Breast epithelium (tissue), 4 donors: ENCODE measurements around the gene SGO2. TPM values are rescaled to one million over a fixed set of nuclear protein-coding genes. Genes with fewer than 3 reads are reported as not detected.
A peak's percentile ranks its signal among the peaks of the same experiment; 100 is the strongest.
"Not testable (repeated sequence)": the region's sequence is repeated elsewhere in the genome, so short reads cannot be mapped to it uniquely, and the experiment has no call there.

Source experiments
- DNase-seq, 2 donors: peaks; one replicate each; pipeline ENCODE4 v3.0.0-alpha.2; 2019; ENCODE audit warnings: low spot score in 2 of 2
- H3K27ac ChIP-seq, 2 donors: fragments of 200-600 bp; sonication (generic) in 1 of 2; one replicate each; pipeline ENCODE4 v1.5.1; 2016 to 2019; ENCODE audit warnings: mild to moderate bottlenecking in 1 of 2
- H3K27me3 ChIP-seq, 2 donors: fragments of 200-600 bp; sonication (generic) in 1 of 2; one replicate each; pipeline versions ENCODE4 v1.5.1 to v1.6.0; 2017 to 2019; ENCODE audit warnings: control low read depth in 1 of 2, mild to moderate bottlenecking in 1 of 2
- H3K36me3 ChIP-seq: fragments of 200-600 bp; one replicate; pipeline ENCODE4 v1.5.1; 2019
- H3K4me1 ChIP-seq, 2 donors: fragments of 200-600 bp; sonication (generic); one replicate each; pipeline ENCODE4 v1.5.1; 2016 to 2019; ENCODE audit warnings: control low read depth in 1 of 2
- H3K4me3 ChIP-seq, 3 donors: fragments of 200-600 bp; sonication (generic); 1 replicate in 2 of 3; 2 replicates in 1 of 3; pipeline ENCODE4 v1.5.1; 2016 to 2019; ENCODE audit warnings: mild to moderate bottlenecking in 3 of 3, moderate library complexity in 2 of 3
- H3K9me3 ChIP-seq, 2 donors: fragments of 200-600 bp; sonication (generic) in 1 of 2; one replicate each; pipeline ENCODE4 v1.5.1; 2016 to 2019; ENCODE audit warnings: control low read depth in 1 of 2
- POLR2A ChIP-seq: fragments of 450-650 bp; IDR thresholded peaks from one replicate; pipeline ENCODE4 v1.6.1; 2016; ENCODE audit warnings: antibody characterized with exemption, mild to moderate bottlenecking, moderate library complexity
- POLR2AphosphoS5 ChIP-seq, 3 donors: sonication (generic); formaldehyde crosslinking; IDR thresholded peaks; one replicate each; pipeline ENCODE4 v1.6.1; 2017; ENCODE audit warnings: antibody characterized with exemption in 3 of 3
- intact Hi-C: fragments of 100-400 bp; cut with DNase I; formaldehyde crosslinking; loops from one replicate; pipeline ENCODE4 v1.15.1; 2023; ENCODE audit warnings: low total_unique reads
- total RNA-seq, 3 donors: library from RNA; depleted of rRNA; stranded (reverse); fragments of >200 nt; gene quantifications; one replicate each; pipeline ENCODE4 v1.1.0, GENCODE V29; 2016
- TF ChIP-seq, protein P1 (sequence below), 3 donors: fragments of 450-650 bp; IDR thresholded peaks; one replicate each; pipeline ENCODE4 v1.5.1; 2016 to 2017; ENCODE audit warnings: antibody characterized with exemption in 3 of 3, mild to moderate bottlenecking in 3 of 3, moderate library complexity in 3 of 3

Gene SGO2
- total RNA-seq, 3 donors from 2014 or later = 3.6 to 9.1 (median 4.6) TPM

GRCh38 chr2:200604571-200605255 lies 78.7 kb downstream of the SGO2 start:
- intact Hi-C loops = no loop called here
- DNase-seq = no peak
- H3K4me3 ChIP-seq = no peak overlapping the region
- H3K4me1 ChIP-seq = no peaks in the 10 kb centered on the region
- TF ChIP-seq POLR2AphosphoS5 (IDR thresholded peaks at IDR 0.05) = no peak
- TF ChIP-seq, protein P1, sequence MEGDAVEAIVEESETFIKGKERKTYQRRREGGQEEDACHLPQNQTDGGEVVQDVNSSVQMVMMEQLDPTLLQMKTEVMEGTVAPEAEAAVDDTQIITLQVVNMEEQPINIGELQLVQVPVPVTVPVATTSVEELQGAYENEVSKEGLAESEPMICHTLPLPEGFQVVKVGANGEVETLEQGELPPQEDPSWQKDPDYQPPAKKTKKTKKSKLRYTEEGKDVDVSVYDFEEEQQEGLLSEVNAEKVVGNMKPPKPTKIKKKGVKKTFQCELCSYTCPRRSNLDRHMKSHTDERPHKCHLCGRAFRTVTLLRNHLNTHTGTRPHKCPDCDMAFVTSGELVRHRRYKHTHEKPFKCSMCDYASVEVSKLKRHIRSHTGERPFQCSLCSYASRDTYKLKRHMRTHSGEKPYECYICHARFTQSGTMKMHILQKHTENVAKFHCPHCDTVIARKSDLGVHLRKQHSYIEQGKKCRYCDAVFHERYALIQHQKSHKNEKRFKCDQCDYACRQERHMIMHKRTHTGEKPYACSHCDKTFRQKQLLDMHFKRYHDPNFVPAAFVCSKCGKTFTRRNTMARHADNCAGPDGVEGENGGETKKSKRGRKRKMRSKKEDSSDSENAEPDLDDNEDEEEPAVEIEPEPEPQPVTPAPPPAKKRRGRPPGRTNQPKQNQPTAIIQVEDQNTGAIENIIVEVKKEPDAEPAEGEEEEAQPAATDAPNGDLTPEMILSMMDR (IDR thresholded peaks at IDR 0.05) = no peak
- TF ChIP-seq POLR2A = no peak
- no peaks in the 10 kb centered on the region for H3K9me3 ChIP-seq
- no peaks in the 10 kb centered on the region for H3K27me3 ChIP-seq
- H3K36me3 ChIP-seq = no peaks in the 10 kb centered on the region
- no peak overlapping the region for H3K27ac ChIP-seq

- no peak for DNase-seq
- H3K9me3 ChIP-seq = no peaks in the 10 kb centered on the region
- TF ChIP-seq, protein P1 (IDR thresholded peaks at IDR 0.05) = no peak
- TF ChIP-seq POLR2A = no peak
- H3K4me3 ChIP-seq = no peak overlapping the region
- no peaks in the 10 kb centered on the region for H3K27me3 ChIP-seq
- no peaks in the 10 kb centered on the region for H3K36me3 ChIP-seq
- intact Hi-C loops = no loop called here
- H3K4me1 ChIP-seq = no peaks in the 10 kb centered on the region
- H3K27ac ChIP-seq = peak overlapping the region in 1 of 2 donors; percentile 34
Measured at GRCh38 chr2:200608341-200609027, 82.5 kb downstream of the SGO2 start.

GRCh38 chr2:200609028-200609614 lies 83.1 kb downstream of the SGO2 start:
- intact Hi-C loops = no loop called here
- Histone ChIP-seq H3K27ac (no peak overlapping the region), H3K27me3 (no peaks in the 10 kb centered on the region), H3K4me1 (no peaks in the 10 kb centered on the region), H3K4me3 (no peak overlapping the region), H3K9me3 (no peaks in the 10 kb centered on the region), H3K36me3 (no peaks in the 10 kb centered on the region)
- no peak for DNase-seq
- TF ChIP-seq POLR2AphosphoS5 (IDR thresholded peaks at IDR 0.05) (no peak), POLR2A (no peak)
- TF ChIP-seq, protein P1 (IDR thresholded peaks at IDR 0.05) = no peak

- H3K4me3 ChIP-seq, H3K27me3 ChIP-seq, intact Hi-C loops, DNase-seq, H3K9me3 ChIP-seq, H3K4me1 ChIP-seq, H3K27ac ChIP-seq, H3K36me3 ChIP-seq: not testable (repeated sequence)
Measured at GRCh38 chr2:200610217-200610616, 84.2 kb downstream of the SGO2 start.

DNA sequence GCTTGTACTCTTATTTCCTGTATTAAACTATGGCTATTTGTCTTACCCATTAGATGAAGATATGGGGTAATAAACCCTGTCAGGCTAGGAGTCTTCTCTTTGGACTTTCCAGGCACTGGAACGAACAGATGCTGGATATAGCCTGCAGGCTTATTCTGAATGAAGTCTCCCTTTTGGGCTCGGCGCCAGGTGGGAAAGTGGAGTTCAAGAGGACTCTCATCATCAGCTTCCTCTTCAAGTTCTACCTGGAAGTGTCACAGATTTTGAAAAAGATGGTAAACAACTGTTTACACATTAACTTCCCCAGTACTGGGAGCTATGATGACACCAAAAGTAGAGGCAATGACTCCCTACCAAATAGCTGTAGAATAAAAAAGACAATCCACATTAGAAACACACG lies 87.7 kb downstream of the SGO2 start:
- H3K27me3 ChIP-seq = no peaks in the 10 kb centered on the region
- no peak overlapping the region for H3K27ac ChIP-seq
- H3K4me1 ChIP-seq = no peaks in the 10 kb centered on the region
- H3K9me3 ChIP-seq = no peaks in the 10 kb centered on the region
- TF ChIP-seq POLR2A = no peak
- no peak for TF ChIP-seq POLR2AphosphoS5 (IDR thresholded peaks at IDR 0.05)
- TF ChIP-seq, protein P1 (IDR thresholded peaks at IDR 0.05) = no peak
- no peak for DNase-seq
- H3K36me3 ChIP-seq = no peaks in the 10 kb centered on the region
- intact Hi-C loops = no loop called here
- no peak overlapping the region for H3K4me3 ChIP-seq
